ENCODE measurements around the gene WDSUB1.

The WDSUB1 gene

GRCh38 chr2:159265171-159265576 is 21.3 kb downstream of the WDSUB1 start:
- no peak for DNase-seq

GRCh38 chr2:159262904-159263303 is 23.6 kb downstream of the WDSUB1 start:
- no peak for DNase-seq

- no peak for DNase-seq
Observed at GRCh38 chr2:159262226-159262625, 24.3 kb downstream of the WDSUB1 start.

GRCh38 chr2:159256159-159256558 is 30.3 kb downstream of the WDSUB1 start:
- no peak for DNase-seq

GRCh38 chr2:159252905-159253304 is 33.6 kb downstream of the WDSUB1 start:
- DNase-seq: no peak

- no peak for DNase-seq
Observed at GRCh38 chr2:159251296-159252173, 35.0 kb downstream of the WDSUB1 start.

DNA sequence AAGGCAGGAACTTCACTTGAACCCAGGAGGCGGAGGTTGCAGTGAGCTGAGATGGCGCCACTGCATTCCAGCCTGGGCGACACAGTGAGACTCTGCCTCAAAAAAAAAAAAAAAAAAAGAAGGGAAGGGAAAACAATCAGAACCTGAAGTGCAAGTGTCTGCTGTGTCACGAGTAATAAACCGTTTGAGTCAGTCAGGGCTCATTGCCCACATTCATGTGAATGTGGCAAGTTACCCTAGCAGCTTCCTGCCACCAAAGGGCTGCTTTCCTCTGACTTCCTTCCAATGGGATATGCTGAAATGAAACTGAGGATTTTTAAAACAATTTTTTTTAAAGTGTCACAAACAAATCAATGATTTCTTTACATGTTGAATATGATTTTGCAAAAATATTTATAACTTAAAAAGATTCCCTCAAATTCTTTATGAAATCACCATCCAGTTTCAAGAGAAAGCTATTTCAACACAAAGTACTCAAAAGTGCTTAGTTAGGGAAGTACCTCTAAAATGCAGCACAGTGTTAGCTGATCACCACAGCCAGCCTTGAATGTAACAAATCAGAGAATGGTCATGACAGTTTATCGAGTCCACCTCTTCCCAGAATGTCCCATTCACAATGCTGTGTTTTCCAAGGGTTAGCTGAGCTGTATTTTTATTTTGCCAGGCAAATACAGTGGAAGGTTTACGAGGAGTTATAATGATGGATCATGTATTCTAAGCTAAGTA is 36.4 kb downstream of the WDSUB1 start:
- DNase-seq: no peak

GRCh38 chr2:159246325-159246988 is 40.0 kb downstream of the WDSUB1 start:
- no peak for DNase-seq

DNA sequence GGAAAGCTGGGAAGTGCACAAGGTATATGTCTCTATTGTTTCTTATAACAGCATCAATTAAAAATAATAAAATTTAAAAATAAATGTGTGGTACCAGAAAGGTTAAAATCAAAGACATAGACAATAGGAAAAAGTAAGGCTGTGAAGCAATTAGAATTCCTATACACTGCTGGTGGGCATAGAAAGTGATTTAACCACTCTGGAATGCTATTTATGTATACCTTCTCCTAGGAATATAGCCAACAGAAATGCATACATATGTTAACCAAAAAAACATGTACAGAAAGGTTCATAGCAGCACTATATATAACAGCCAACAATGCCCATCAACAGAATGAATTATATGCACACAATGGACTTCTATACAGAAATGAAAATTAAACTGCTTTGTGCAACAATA is 43.0 kb downstream of the WDSUB1 start:
- no peak for DNase-seq

GRCh38 chr2:159234868-159235267 is 51.6 kb downstream of the WDSUB1 start:
- no peak for DNase-seq

- DNase-seq: no peak
Observed at GRCh38 chr2:159232456-159233170, 53.9 kb downstream of the WDSUB1 start.

GRCh38 chr2:159230145-159230877 is 56.2 kb downstream of the WDSUB1 start:
- DNase-seq: no peak

- DNase-seq: no peak
Observed at GRCh38 chr2:159229476-159230144, 56.9 kb downstream of the WDSUB1 start.

DNA sequence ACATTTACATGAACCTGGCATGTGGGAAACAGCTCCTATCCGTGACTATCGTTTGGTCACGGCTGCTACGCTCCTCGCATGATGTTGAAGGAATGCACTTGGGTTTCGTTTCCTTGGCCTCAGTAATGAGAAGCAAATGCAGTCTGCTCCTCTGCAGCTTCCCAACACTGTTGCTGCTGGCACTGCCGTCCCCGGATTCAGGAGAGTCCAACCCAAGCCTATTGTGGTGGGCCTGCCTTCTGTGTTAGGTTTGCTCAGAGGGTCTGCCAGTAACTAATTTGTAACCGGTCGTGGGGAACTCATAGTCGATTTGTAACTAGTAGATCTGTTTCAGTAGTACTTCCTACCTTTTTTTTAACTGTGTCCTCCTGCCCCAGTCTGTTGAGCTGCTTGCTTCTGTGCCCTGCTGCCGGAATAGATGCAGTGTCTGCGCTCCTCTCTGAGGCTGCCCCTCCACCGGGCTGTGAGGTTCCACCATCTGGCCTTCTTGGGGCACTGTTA is 58.4 kb downstream of the WDSUB1 start:
- no peak for DNase-seq

DNA sequence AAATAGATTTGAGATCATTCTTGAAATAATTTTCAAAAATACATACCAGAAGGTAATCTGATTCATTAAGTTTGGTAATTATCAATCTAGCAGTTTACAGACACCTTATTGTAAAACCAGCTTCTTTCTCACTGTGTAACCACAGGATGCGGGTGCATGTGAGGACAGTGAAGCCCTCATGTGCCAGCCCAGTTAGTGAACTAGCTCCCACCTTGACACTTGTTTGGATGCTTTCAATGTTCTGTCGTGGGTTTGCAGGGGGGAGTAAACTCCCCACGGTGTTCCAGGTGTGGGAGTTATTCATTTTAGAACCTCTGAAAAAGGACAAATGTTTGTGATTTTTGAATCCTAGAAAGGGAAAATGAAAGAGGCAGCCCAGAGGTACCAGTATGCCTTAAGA is 59.0 kb downstream of the WDSUB1 start:
- no peak for DNase-seq

- DNase-seq: no peak
Observed at GRCh38 chr2:159226608-159227385, 59.7 kb downstream of the WDSUB1 start.

- DNase-seq: peak; percentile 9
Observed at GRCh38 chr2:159226059-159226461, 60.4 kb downstream of the WDSUB1 start.

DNA sequence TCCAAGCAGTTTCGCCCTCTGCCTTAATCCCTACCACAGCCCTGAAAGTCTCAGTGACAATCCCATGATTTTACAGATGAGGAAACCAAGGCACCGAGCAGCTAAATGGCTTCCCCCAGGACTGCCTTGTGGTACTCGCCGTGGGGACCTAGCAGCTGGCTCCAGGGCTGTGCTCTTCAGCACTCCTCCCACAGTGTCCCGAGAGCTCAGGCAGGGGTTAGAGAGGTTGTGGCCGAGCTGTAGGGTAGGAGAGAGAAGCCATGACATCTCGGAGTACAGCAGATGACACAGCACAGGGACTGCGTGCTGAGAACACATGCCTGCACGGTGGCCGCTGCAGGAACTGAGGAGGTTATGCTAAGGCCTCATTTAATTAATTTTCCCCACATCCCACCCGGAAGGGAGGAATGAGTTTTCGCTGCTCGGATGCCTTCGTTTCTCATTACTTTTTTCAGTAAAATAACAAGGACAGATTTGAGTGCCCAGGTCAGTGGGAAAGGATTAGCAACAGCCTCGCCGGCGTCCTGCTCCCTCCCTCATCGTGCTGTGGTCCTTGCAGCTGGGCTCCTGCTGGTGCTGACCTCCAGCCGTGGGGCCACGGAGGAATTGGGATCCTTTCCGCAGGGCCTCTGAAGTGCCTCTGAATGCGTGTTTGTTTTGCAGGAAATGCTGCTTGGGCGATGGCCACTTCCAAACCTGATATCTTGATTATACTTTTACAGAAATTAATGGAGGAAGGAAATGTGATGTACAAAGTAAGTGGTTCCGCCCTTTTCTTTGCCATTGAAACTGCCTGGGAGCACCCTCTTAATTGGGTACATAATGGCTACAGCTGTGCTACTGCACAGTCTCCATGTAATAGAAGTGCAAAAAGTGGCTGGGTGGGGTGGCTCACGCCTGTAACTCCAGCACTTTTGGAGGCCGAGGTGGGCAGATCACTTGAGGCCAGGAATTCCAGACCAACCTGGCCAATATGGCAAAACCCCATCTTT is 61.2 kb downstream of the WDSUB1 start:
- DNase-seq: no peak

DNA sequence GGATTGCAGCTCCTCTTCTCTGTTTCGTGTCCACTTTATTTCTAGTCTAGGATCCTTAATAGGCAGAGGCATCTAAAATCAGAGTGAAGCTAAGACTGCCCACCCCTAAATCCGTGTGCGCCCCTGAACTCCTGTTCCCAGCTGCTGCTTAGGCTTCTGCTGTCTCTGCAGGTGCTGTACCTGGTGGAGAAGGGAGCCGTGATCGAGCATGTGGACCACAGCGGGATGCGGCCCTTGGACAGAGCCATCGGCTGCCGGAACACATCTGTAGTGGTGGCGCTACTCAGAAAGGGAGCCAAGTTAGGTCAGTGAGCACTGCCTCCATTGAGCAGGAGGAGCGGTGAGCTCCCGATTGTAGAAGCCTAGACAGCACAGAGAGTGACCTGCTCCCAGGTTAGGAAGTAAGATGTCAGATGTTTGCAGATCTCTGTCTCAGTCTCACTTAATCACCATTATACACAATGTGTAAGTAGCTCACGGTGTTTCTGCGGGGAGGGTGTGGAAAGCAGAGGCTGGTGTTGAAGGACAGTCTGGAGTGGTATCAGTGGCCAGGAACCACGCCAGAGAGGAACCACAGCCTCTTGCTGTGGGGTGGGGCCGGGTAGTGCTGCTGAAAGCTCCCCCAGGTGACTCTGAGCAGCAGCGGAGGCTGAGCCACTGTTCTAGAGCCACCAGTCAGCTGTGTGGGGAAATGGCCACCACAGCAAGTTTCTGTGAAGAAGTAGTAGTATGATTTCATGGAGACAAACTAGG is 62.3 kb downstream of the WDSUB1 start:
- no peak for DNase-seq
